Measurements from ENCODE around the gene POLA1.

DNA sequence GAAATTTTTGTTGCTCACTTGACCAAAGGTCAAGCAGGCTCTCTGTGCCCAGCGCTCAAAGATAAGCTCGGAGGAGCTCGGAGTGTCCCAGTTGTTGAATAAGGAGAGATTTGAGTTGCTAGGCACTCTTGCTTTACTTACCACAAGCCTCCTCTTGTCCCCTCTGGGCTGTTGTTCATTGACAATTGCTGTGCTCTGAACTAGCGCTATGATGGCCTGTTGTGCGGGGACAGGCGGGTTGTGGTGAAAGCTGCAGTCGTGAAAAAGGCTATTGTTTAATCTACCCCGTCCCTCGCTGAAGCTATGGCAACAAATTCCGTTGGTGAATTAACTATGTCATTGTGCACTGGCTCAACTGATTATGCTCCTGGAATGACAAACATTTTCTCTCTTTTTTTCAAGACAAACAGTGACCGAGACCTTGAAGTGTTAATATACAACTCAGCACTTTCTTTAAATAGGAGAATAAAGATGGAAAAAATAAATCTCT is 21.0 kb upstream of the POLA1 start:
- TF ChIP-seq POLR2A (IDR thresholded peaks at IDR 0.05; ENCODE audit: low read length) (no peak), GATA1 (IDR thresholded peaks at IDR 0.05; ENCODE audit: low read depth, low read length) (no peak)

Measured in erythroblast (primary cell).